Measurements from ENCODE around the gene SLC9A3.

SLC9A3 gene

DNA sequence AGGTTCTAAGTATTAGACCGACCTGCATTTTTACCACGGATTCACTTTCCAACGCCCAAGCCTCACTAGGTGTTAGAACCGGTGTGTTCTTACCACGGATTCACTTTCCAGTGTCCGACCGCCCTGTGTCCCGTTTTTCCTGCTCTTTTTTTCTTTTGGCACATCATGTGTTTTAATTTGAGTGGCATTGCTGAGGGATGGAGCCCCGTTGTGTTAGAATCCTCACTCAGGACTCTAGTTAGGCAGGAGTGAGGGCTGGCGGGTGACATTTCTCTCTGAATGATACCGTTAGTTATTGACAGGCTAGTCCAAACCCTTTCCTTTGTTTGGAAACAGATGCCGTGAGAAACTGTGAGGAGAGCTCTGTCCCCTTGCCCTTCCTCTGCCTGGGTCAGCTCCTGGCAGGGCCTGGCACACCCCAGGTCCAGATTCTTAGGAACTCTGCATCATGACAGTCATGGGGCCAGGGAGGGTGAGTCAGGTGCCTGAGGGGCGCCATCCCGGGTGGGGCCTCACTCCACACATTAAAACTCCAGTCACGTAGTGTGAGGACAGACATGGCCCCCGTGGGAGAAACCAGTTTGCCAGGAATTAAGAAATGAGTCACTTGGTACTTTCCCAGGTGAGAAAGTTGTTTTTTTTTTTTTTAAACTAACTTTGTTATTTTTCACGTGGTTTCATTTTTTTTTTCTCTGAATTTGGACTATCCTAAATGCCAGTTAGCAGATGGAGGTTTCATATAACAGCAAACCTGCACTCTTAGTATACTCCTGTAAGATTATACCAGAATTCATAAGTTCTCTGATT, 65.5 kb downstream of the SLC9A3 start:
- peaks cover 2% of the 10 kb centered on the region for H3K9me3 Mint-ChIP-seq
- no peak for TF ChIP-seq CTCF (IDR thresholded peaks at IDR 0.05)
- no peaks in the 10 kb centered on the region for H3K27me3 Mint-ChIP-seq (ENCODE audit: low read depth, poor library complexity)
- no peak overlapping the region for H3K4me3 Mint-ChIP-seq
- H3K27ac Mint-ChIP-seq = no peak overlapping the region
- DNase-seq = no peak
- H3K4me1 Mint-ChIP-seq = no peaks in the 10 kb centered on the region
- H3K36me3 Mint-ChIP-seq (ENCODE audit: low read depth) = peaks cover 68% of the 10 kb centered on the region

GRCh38 chr5:457195-457961, 66.9 kb downstream of the SLC9A3 start:
- Mint-ChIP-seq H3K36me3 (ENCODE audit: low read depth) (peaks cover 70% of the 10 kb centered on the region), H3K9me3 (peaks cover 9% of the 10 kb centered on the region), H3K27ac (no peak overlapping the region)

DNA sequence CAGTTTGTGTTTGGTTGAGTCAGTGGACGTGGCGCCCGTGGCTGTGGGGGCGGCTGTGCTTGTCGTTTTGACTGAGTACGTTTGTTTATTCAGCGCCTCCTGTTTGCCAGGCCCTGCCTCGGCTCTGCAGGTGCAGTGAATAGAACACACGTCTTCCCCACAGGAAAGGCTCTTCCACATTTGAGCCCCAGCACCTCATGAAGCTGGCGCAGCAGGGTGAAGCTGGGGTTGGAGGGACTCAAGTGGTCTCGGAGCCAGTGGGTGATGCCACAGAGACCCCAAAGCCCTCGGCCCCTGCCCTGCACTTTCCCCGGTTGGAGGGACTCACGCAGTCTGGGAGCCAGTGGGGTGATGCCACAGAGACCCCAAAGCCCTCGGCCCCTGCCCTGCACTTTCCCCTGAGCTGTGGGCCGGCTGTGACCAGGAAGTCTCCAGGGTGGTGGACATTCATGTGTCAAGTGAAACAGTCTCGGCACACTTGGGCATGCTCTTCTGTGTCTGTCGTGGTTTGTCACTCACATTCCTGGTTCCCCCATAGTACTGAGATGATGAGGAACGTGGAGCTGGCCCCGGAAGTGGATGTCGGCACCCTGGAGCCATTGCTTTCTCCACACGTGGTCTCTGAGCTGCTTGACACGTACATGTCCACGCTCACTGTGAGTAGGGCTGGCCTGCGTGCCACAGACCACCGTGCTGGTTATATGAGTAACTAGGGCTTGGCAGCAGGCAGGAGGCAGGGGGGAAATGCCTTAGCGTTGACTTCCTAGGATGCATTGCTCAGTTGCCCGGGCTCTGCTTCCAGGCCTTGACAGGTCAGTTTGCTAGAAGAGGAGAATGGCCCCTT, 67.7 kb downstream of the SLC9A3 start:
- Mint-ChIP-seq H3K4me3 (no peak overlapping the region), H3K36me3 (ENCODE audit: low read depth) (peaks cover 70% of the 10 kb centered on the region), H3K4me1 (no peaks in the 10 kb centered on the region), H3K9me3 (peaks cover 17% of the 10 kb centered on the region), H3K27me3 (ENCODE audit: low read depth, poor library complexity) (no peaks in the 10 kb centered on the region), H3K27ac (no peak overlapping the region)
- no peak for DNase-seq
- no peak for TF ChIP-seq CTCF (IDR thresholded peaks at IDR 0.05)

More at GRCh38 chr5:457195-457961, 66.9 kb downstream of the SLC9A3 start:
- Mint-ChIP-seq H3K27me3 (ENCODE audit: low read depth, poor library complexity) (no peaks in the 10 kb centered on the region), H3K4me1 (no peaks in the 10 kb centered on the region), H3K4me3 (no peak overlapping the region)
- DNase-seq = no peak
- TF ChIP-seq CTCF (IDR thresholded peaks at IDR 0.05) = no peak

- H3K4me3 Mint-ChIP-seq = no peak overlapping the region
- no peak overlapping the region for H3K27ac Mint-ChIP-seq
- H3K36me3 Mint-ChIP-seq (ENCODE audit: low read depth) = peaks cover 77% of the 10 kb centered on the region
- TF ChIP-seq CTCF (IDR thresholded peaks at IDR 0.05) = no peak
- no peaks in the 10 kb centered on the region for H3K4me1 Mint-ChIP-seq
- no peak for DNase-seq
- H3K9me3 Mint-ChIP-seq = peaks cover 25% of the 10 kb centered on the region
- no peaks in the 10 kb centered on the region for H3K27me3 Mint-ChIP-seq (ENCODE audit: low read depth, poor library complexity)
These were observed 68.4 kb downstream of the SLC9A3 start for GRCh38 chr5:455806-456205.

- no peak overlapping the region for H3K27ac Mint-ChIP-seq
- H3K9me3 Mint-ChIP-seq = peaks cover 33% of the 10 kb centered on the region
- TF ChIP-seq CTCF (IDR thresholded peaks at IDR 0.05) = no peak
- H3K4me3 Mint-ChIP-seq = no peak overlapping the region
- no peaks in the 10 kb centered on the region for H3K4me1 Mint-ChIP-seq
- peaks cover 77% of the 10 kb centered on the region for H3K36me3 Mint-ChIP-seq (ENCODE audit: low read depth)
- DNase-seq = no peak
- no peaks in the 10 kb centered on the region for H3K27me3 Mint-ChIP-seq (ENCODE audit: low read depth, poor library complexity)
These were observed 69.3 kb downstream of the SLC9A3 start for GRCh38 chr5:454936-455335.

All from nephron progenitor cell (in vitro differentiated cells).